ENCODE data around the gene DUS1L.

DNA sequence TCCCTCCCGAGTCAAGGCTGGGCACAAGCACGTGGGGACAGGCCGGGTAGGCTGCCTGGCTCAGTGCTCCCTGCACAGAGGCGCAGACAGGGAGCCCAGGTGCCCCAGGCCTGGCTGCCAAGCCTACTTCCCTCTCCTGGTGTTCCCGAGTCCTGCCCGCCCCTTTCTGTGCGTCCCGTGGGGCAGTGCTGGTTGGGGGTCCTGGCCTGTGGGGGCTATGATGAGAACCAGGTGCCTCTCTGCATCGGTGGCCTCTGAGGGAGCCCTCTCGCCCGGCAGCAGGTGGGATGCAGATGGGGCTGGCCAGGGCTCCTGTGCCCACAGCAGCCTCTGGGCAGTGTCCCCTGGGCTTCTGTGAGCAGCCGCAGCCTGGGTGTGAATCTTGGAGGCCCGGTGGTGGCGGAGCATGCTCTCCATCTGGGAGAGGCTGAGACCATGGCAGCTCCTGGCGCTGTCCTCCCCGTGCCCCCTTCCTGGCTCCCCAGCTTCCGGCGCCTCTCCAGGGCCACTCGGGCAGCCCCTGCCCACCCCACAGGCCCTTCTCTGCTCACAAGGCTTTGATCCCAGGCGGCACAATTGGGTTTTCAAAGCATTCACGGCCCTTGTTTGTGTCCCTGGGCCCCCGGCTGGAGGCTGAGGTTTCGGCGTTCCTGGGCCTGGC is 50.2 kb downstream of the DUS1L start:
- TF ChIP-seq, protein P1, sequence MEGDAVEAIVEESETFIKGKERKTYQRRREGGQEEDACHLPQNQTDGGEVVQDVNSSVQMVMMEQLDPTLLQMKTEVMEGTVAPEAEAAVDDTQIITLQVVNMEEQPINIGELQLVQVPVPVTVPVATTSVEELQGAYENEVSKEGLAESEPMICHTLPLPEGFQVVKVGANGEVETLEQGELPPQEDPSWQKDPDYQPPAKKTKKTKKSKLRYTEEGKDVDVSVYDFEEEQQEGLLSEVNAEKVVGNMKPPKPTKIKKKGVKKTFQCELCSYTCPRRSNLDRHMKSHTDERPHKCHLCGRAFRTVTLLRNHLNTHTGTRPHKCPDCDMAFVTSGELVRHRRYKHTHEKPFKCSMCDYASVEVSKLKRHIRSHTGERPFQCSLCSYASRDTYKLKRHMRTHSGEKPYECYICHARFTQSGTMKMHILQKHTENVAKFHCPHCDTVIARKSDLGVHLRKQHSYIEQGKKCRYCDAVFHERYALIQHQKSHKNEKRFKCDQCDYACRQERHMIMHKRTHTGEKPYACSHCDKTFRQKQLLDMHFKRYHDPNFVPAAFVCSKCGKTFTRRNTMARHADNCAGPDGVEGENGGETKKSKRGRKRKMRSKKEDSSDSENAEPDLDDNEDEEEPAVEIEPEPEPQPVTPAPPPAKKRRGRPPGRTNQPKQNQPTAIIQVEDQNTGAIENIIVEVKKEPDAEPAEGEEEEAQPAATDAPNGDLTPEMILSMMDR (optimal IDR thresholded peaks at IDR 0.05 in 1 of 3, IDR thresholded peaks at IDR 0.05 in 1 of 3, conservative IDR thresholded peaks at IDR 0.05 in 1 of 3; ENCODE audit: extremely low read depth in 1 of 3, insufficient read depth in 2 of 3, low read length in 3 of 3) = no peak
- no peak for TF ChIP-seq EZH2 (IDR thresholded peaks at IDR 0.05; ENCODE audit: low read length)

Measured in keratinocyte (primary cell).